ENCODE measurements around the gene HSPA1A.

DNA sequence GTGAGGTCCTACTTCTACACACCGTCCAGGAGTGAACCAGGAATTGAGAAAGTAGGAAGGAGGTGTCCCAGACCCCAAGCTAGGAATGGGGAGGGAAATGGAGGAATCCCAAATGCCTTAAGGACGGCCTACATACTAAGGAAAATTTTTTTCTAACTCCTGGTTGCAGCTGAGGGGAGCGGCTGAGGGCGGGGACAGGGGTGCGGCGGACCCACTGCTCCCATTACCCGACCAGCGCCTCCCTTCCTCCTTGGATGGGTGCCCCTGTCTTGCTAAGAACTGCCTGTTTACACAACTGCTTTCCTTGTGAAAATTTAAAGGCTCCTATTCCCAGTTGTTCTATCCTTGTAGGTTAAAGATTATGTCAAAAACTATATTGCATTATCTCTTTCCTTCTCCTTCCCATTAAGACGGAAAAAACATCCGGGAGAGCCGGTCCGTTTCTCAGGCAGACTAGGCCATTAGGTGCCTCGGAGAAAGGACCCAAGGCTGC is 11.5 kb downstream of the HSPA1A start:
- TF ChIP-seq CTCF (IDR thresholded peaks at IDR 0.05) (no peak), POLR2A (IDR thresholded peaks at IDR 0.05) (peak in 2 of 4 donors; percentile 15 to 44)

Measured in esophagus squamous epithelium (tissue), 4 donors.